Amniotic stem cell (primary cell): ENCODE measurements around the gene TMPRSS9.
"Not testable (repeated sequence)": the region's sequence is repeated elsewhere in the genome, so short reads cannot be mapped to it uniquely, and the experiment has no call there.

Experiments used
- DNase-seq: peaks from one replicate; lab custom pipeline; 2025; lab: John Stamatoyannopoulos, UW

TMPRSS9 gene

GRCh38 chr19:2342656-2343288 is 17.3 kb upstream of the TMPRSS9 start:
- no peak for DNase-seq

- no peak for DNase-seq
Measured at GRCh38 chr19:2343289-2343982, 16.6 kb upstream of the TMPRSS9 start.

GRCh38 chr19:2344381-2344870 is 15.6 kb upstream of the TMPRSS9 start:
- DNase-seq, result no peak

- no peak for DNase-seq
Measured at GRCh38 chr19:2345076-2345475, 15.0 kb upstream of the TMPRSS9 start.

- no peak for DNase-seq
Measured at GRCh38 chr19:2345794-2346663, 14.0 kb upstream of the TMPRSS9 start.

- not testable (repeated sequence) for DNase-seq
Measured at GRCh38 chr19:2349818-2350217, 10.2 kb upstream of the TMPRSS9 start.

GRCh38 chr19:2350656-2351055 is 9.4 kb upstream of the TMPRSS9 start:
- no peak for DNase-seq

GRCh38 chr19:2351591-2351990 is 8.5 kb upstream of the TMPRSS9 start:
- no peak for DNase-seq

- DNase-seq, result no peak
Measured at GRCh38 chr19:2352121-2352520, 7.9 kb upstream of the TMPRSS9 start.

- no peak for DNase-seq
Measured at GRCh38 chr19:2353159-2353886, 6.7 kb upstream of the TMPRSS9 start.

- DNase-seq, result no peak
Measured at GRCh38 chr19:2353887-2354592, 6.0 kb upstream of the TMPRSS9 start.

- no peak for DNase-seq
Measured at GRCh38 chr19:2354670-2355069, 5.4 kb upstream of the TMPRSS9 start.

GRCh38 chr19:2355168-2356035 is 4.7 kb upstream of the TMPRSS9 start:
- no peak for DNase-seq

- no peak for DNase-seq
Measured at GRCh38 chr19:2356036-2356646, 3.9 kb upstream of the TMPRSS9 start.

- DNase-seq, result no peak
Measured at GRCh38 chr19:2357279-2358206, 2.5 kb upstream of the TMPRSS9 start.

- no peak for DNase-seq
Measured at GRCh38 chr19:2358548-2359173, 1.4 kb upstream of the TMPRSS9 start.

- no peak for DNase-seq
Measured at GRCh38 chr19:2360833-2361232, 768 bp downstream of the TMPRSS9 start.
